Panc1 (cell line): Measurements from ENCODE around the gene MYLK. TPM values are rescaled to one million over a fixed set of nuclear protein-coding genes. Genes with fewer than 3 reads are reported as not detected.

Source experiments
- ATAC-seq: fragments of 200-7000 bp; cut with Tn5 transposase; 2 replicates; pipeline ENCODE4 v1.9.1; 2020; ENCODE audit warnings: mild to moderate bottlenecking, moderate library complexity
- BruUV-seq: library from RNA; stranded (reverse); fragments of 400-500 nt; replicated peaks from 2 replicates; lab custom pipeline; 2021; lab: Mats Ljungman, UMichigan
- CTCF ChIA-PET: fragments of 300-600 bp; sonication (Branson Sonifier 250); formaldehyde crosslinking; loops from one replicate; lab custom pipeline; 2022; ENCODE audit warnings: antibody characterized with exemption; lab: Charles Lee
- POLR2A ChIA-PET: fragments of 300-600 bp; sonication (Branson Sonifier 250); formaldehyde crosslinking; loops from one replicate; lab custom pipeline; 2022; ENCODE audit warnings: antibody characterized with exemption; lab: Charles Lee
- DNase-seq: peaks from one replicate; pipeline ENCODE4 v3.0.0-alpha.2; 2010; ENCODE audit warnings: low read depth, low spot score
- H3K27ac ChIP-seq: 2 replicates; pipeline ENCODE4 v1.5.1; 2011; ENCODE audit warnings: mild to moderate bottlenecking, low read length, inconsistent platforms
- H3K27me3 ChIP-seq: fragments of 200-500 bp; sonication (Bioruptor generic); 2 replicates; pipeline ENCODE4 v1.6.0; 2014; ENCODE audit warnings: low read length, inconsistent platforms; ENCODE audit not compliant: control insufficient read depth, insufficient read depth
- H3K36me3 ChIP-seq: fragments of 200-500 bp; sonication (Bioruptor generic); 2 replicates; pipeline ENCODE4 v1.5.1; 2014; ENCODE audit warnings: inconsistent platforms, mild to moderate bottlenecking, low read length, moderate library complexity; ENCODE audit not compliant: control insufficient read depth, insufficient read depth
- H3K4me1 ChIP-seq: 2 replicates; pipeline ENCODE4 v1.5.1; 2011; ENCODE audit warnings: inconsistent platforms, mild to moderate bottlenecking, low read length, moderate library complexity; ENCODE audit not compliant: control insufficient read depth, insufficient read depth
- H3K4me3 ChIP-seq, 2 experiments: 2 replicates each; pipeline ENCODE4 v1.5.1; 2011 to 2012; ENCODE audit warnings: low read depth in 2 of 2, low read length in 2 of 2, mild to moderate bottlenecking in 2 of 2, inconsistent platforms in 1 of 2, moderate library complexity in 1 of 2
- H3K9me3 ChIP-seq: fragments of 200-500 bp; sonication (Bioruptor generic); 2 replicates; pipeline ENCODE4 v1.5.1; 2014; ENCODE audit warnings: low read depth, mild to moderate bottlenecking, inconsistent platforms, low read length, moderate library complexity; ENCODE audit not compliant: control insufficient read depth, insufficient read depth
- POLR2AphosphoS5 ChIP-seq: IDR thresholded peaks from 2 replicates; pipeline ENCODE4 v1.6.1; 2012; ENCODE audit warnings: mild to moderate bottlenecking, low read depth, low read length, moderate library complexity
- REST ChIP-seq, 2 experiments: IDR thresholded peaks; 2 replicates each; pipeline ENCODE4 v1.6.1; 2011 to 2012; ENCODE audit warnings: low read depth in 2 of 2, control low read depth in 1 of 2, low read length in 1 of 2, mild to moderate bottlenecking in 1 of 2, moderate library complexity in 1 of 2; ENCODE audit not compliant: insufficient read depth in 1 of 2
- SIN3A ChIP-seq: IDR thresholded peaks from 2 replicates; pipeline ENCODE4 v1.6.1; 2012; ENCODE audit warnings: low read depth, mild to moderate bottlenecking, low read length, moderate library complexity, borderline replicate concordance; ENCODE audit not compliant: insufficient read depth
- TCF7L2 ChIP-seq: IDR thresholded peaks from 2 replicates; pipeline ENCODE4 v1.6.1; 2011; ENCODE audit warnings: mild to moderate bottlenecking, low read depth, low read length, inconsistent platforms
- in situ Hi-C: cut with HindIII; loops from 2 replicates; pipeline ENCODE4 v1.10.0; 2016; ENCODE audit warnings: low sequenced_read_pairs, low pct_unique_long_range_greater_than_20kb
- intact Hi-C: fragments of 100-400 bp; cut with micrococcal nuclease; formaldehyde crosslinking; loops from one replicate; pipeline ENCODE4 v1.10.0; 2022; ENCODE audit not compliant: unreplicated experiment
- total RNA-seq: library from RNA; stranded (reverse); gene quantifications from one replicate; pipeline ENCODE4 v1.2.1, GENCODE V29; 2021; ENCODE audit not compliant: unreplicated experiment
- TF ChIP-seq, protein P1 (sequence below): fragments of 450-650 bp; IDR thresholded peaks from 2 replicates; pipeline ENCODE4 v1.5.1; 2017; ENCODE audit warnings: mild to moderate bottlenecking

MYLK gene
- total RNA-seq, 1 experiment from 2014 or later: 29.7 TPM

GRCh38 chr3:123899300-123899865 is 15.3 kb upstream of the MYLK start:
- no peaks in the 10 kb centered on the region for H3K4me1 ChIP-seq
- no peak for DNase-seq
- no peaks in the 10 kb centered on the region for H3K9me3 ChIP-seq
- CTCF ChIA-PET: interaction anchor here (0.5 kb wide), 1 partner anchor 134 kb away, joined by 5 read pairs; no protein-coding TSS in a partner anchor
- intact Hi-C loops: no loop called here
- H3K36me3 ChIP-seq: no peaks in the 10 kb centered on the region
- no peak for ATAC-seq
- in situ Hi-C loops: no loop called here
- H3K4me3 ChIP-seq: no peak overlapping the region
- no peaks in the 10 kb centered on the region for H3K27me3 ChIP-seq
- TF ChIP-seq, protein P1, sequence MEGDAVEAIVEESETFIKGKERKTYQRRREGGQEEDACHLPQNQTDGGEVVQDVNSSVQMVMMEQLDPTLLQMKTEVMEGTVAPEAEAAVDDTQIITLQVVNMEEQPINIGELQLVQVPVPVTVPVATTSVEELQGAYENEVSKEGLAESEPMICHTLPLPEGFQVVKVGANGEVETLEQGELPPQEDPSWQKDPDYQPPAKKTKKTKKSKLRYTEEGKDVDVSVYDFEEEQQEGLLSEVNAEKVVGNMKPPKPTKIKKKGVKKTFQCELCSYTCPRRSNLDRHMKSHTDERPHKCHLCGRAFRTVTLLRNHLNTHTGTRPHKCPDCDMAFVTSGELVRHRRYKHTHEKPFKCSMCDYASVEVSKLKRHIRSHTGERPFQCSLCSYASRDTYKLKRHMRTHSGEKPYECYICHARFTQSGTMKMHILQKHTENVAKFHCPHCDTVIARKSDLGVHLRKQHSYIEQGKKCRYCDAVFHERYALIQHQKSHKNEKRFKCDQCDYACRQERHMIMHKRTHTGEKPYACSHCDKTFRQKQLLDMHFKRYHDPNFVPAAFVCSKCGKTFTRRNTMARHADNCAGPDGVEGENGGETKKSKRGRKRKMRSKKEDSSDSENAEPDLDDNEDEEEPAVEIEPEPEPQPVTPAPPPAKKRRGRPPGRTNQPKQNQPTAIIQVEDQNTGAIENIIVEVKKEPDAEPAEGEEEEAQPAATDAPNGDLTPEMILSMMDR: no peak
- TF ChIP-seq TCF7L2: no peak
- no peak for TF ChIP-seq SIN3A
- TF ChIP-seq REST (IDR thresholded peaks at IDR 0.05; ENCODE audit: insufficient read depth in 1 of 2, low read depth in 2 of 2, low read length in 1 of 2): no peak
- no peak for TF ChIP-seq POLR2AphosphoS5
- no peak overlapping the region for H3K27ac ChIP-seq
- BruUV-seq: no TSS peak
- POLR2A ChIA-PET: interaction anchor here (0.6 kb wide), 1 partner anchor 24 kb away, joined by 4 read pairs; no protein-coding TSS in a partner anchor

DNA sequence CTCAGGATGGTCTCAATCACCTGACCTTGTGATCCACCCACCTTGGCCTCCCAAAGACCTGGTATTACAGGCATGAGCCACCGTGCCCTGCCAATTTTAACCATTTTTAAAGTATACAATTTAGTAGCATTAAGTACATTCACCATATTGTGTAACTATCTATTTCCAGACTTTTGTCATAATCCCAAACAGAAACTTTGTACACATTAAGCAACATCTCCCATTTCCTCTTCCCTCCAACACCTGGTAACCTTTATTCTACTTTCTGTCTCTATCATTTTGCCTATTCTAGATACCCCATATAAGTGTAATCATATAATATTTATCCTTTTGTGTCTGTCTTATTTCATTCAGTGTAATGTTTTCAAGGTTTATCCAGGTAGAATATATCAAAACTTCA is 8.9 kb upstream of the MYLK start:
- POLR2A ChIA-PET: no interaction called here
- TF ChIP-seq SIN3A (no peak), REST (IDR thresholded peaks at IDR 0.05; ENCODE audit: insufficient read depth in 1 of 2, low read depth in 2 of 2, low read length in 1 of 2) (no peak), POLR2AphosphoS5 (no peak), TCF7L2 (no peak)
- TF ChIP-seq, protein P1: no peak
- no TSS peak for BruUV-seq

More for the DNA sequence above, 8.9 kb upstream of the MYLK start:
- no peaks in the 10 kb centered on the region for H3K36me3 ChIP-seq
- no peak for DNase-seq
- peaks cover 5% of the 10 kb centered on the region; the same call in 1 of the 2 replicates for H3K9me3 ChIP-seq
- ATAC-seq: no peak
- CTCF ChIA-PET: no interaction called here
- in situ Hi-C loops: no loop called here
- no peaks in the 10 kb centered on the region for H3K27me3 ChIP-seq
- intact Hi-C loops: no loop called here
- no peak overlapping the region for H3K4me3 ChIP-seq
- no peak overlapping the region for H3K27ac ChIP-seq
- no peaks in the 10 kb centered on the region for H3K4me1 ChIP-seq
